UCSD-AML1 (cell line): Measurements from ENCODE around the gene BEAN1.
"Not testable (repeated sequence)": the region's sequence is repeated elsewhere in the genome, so short reads cannot be mapped to it uniquely, and the experiment has no call there.

ENCODE experiments used
- DNase-seq: peaks from one replicate; lab custom pipeline; 2025; ENCODE audit not compliant: unreplicated experiment; lab: John Stamatoyannopoulos, UW

The BEAN1 gene

GRCh38 chr16:66503030-66503429, 75.9 kb downstream of the BEAN1 start:
- DNase-seq, result no peak

GRCh38 chr16:66503612-66504011, 76.5 kb downstream of the BEAN1 start:
- no peak for DNase-seq

- DNase-seq, result no peak
These were observed 80.7 kb downstream of the BEAN1 start for GRCh38 chr16:66507731-66508239.

- DNase-seq, result no peak
These were observed 81.3 kb downstream of the BEAN1 start for GRCh38 chr16:66508248-66508913.

- DNase-seq, result no peak
These were observed 81.9 kb downstream of the BEAN1 start for GRCh38 chr16:66508914-66509496.

- DNase-seq, result no peak
These were observed 82.5 kb downstream of the BEAN1 start for GRCh38 chr16:66509576-66509975.

- DNase-seq, result no peak
These were observed 83.2 kb downstream of the BEAN1 start for GRCh38 chr16:66510298-66510697.

- no peak for DNase-seq
These were observed 83.9 kb downstream of the BEAN1 start for GRCh38 chr16:66510711-66511601.

- DNase-seq, result no peak
These were observed 84.6 kb downstream of the BEAN1 start for GRCh38 chr16:66511602-66512271.

- DNase-seq, result no peak
These were observed 85.4 kb downstream of the BEAN1 start for GRCh38 chr16:66512272-66513110.

GRCh38 chr16:66513111-66513723, 86.1 kb downstream of the BEAN1 start:
- DNase-seq, result no peak

- not testable (repeated sequence) for DNase-seq
These were observed 87.3 kb downstream of the BEAN1 start for GRCh38 chr16:66514391-66514790.

- DNase-seq, result not testable (repeated sequence)
These were observed 88.0 kb downstream of the BEAN1 start for GRCh38 chr16:66514980-66515595.

GRCh38 chr16:66515596-66516508, 88.8 kb downstream of the BEAN1 start:
- peak; percentile 36 for DNase-seq

- DNase-seq, result no peak
These were observed 89.4 kb downstream of the BEAN1 start for GRCh38 chr16:66516509-66516807.

GRCh38 chr16:66516808-66517585, 89.9 kb downstream of the BEAN1 start:
- peak; percentile 92 for DNase-seq

- no peak for DNase-seq
These were observed 90.6 kb downstream of the BEAN1 start for GRCh38 chr16:66517586-66518263.
